Esophagus squamous epithelium (tissue), 5 donors: ENCODE data around the gene RFC1. TPM values are rescaled to one million over a fixed set of nuclear protein-coding genes. Genes with fewer than 3 reads are reported as not detected.

Source experiments
- DNase-seq: peaks from one replicate; lab custom pipeline; 2025; lab: John Stamatoyannopoulos, UW
- H3K27ac ChIP-seq, 4 donors: fragments of 200-600 bp; sonication (generic); one replicate each; pipeline ENCODE4 v1.5.1; 2016 to 2019; ENCODE audit warnings: mild to moderate bottlenecking in 1 of 4
- H3K27me3 ChIP-seq, 4 donors: fragments of 200-600 bp; sonication (generic); 1 replicate in 3 of 4; 2 replicates in 1 of 4; pipeline versions ENCODE4 v1.5.1 to v1.6.0; 2017 to 2021; ENCODE audit warnings: antibody characterized with exemption in 1 of 4
- H3K36me3 ChIP-seq, 3 donors: fragments of 200-600 bp; sonication (generic); one replicate each; pipeline ENCODE4 v1.5.1; 2016 to 2019
- H3K4me1 ChIP-seq, 3 donors: fragments of 200-600 bp; sonication (generic); one replicate each; pipeline ENCODE4 v1.5.1; 2017 to 2019
- H3K4me3 ChIP-seq, 4 donors: fragments of 200-600 bp; sonication (generic); 1 replicate in 3 of 4; 2 replicates in 1 of 4; pipeline ENCODE4 v1.5.1; 2016 to 2019; ENCODE audit warnings: mild to moderate bottlenecking in 2 of 4, moderate library complexity in 1 of 4
- H3K9me3 ChIP-seq, 3 donors: fragments of 200-600 bp; sonication (generic); one replicate each; pipeline ENCODE4 v1.5.1; 2016 to 2019
- CTCF ChIP-seq, 6 experiments: fragments of 450-650 bp in 4 of 6; fragments of 200-600 bp in 2 of 6; sonication (generic) in 2 of 6; IDR thresholded peaks; one replicate each; pipeline ENCODE4 v1.5.1; 2016 to 2019; ENCODE audit warnings: antibody characterized with exemption in 6 of 6, mild to moderate bottlenecking in 4 of 6, moderate library complexity in 4 of 6
- POLR2A ChIP-seq, 4 donors: fragments of 450-650 bp; IDR thresholded peaks; one replicate each; pipeline ENCODE4 v1.6.1; 2017; ENCODE audit warnings: antibody characterized with exemption in 4 of 4, mild to moderate bottlenecking in 4 of 4, moderate library complexity in 3 of 4
- WGBS, 2 donors: methylation state at CpG; one replicate each; pipeline ENCODE4 v1.1.5; 2018; 5-methylcytosine and 5-hydroxymethylcytosine counted together
- intact Hi-C: fragments of 100-400 bp; cut with DNase I; formaldehyde crosslinking; loops from one replicate; pipeline ENCODE4 v1.15.0; 2022
- total RNA-seq, 4 donors: library from RNA; depleted of rRNA; stranded (reverse); fragments of >200 nt; gene quantifications; one replicate each; pipeline ENCODE4 v1.1.0, GENCODE V29; 2016
- donor health status: DM: yes; HTN: yes; CAD: no.

Gene RFC1
- total RNA-seq, 4 donors from 2014 or later, result 19.8 to 34.2 (median 25.4) TPM

- no peak overlapping the region for H3K27ac ChIP-seq
- no peaks in the 10 kb centered on the region for H3K4me1 ChIP-seq
- no peak for DNase-seq
- WGBS, 2 donors, result 95 to 100% methylated on average over 1 of the region's 1 CpG
- H3K4me3 ChIP-seq, result no peak overlapping the region
- H3K9me3 ChIP-seq, result no peaks in the 10 kb centered on the region
- peaks cover 0 to 80% (median 0%) of the 10 kb centered on the region in 3 donors for H3K36me3 ChIP-seq
- TF ChIP-seq POLR2A (IDR thresholded peaks at IDR 0.05) (no peak), CTCF (IDR thresholded peaks at IDR 0.05) (no peak)
- no peaks in the 10 kb centered on the region for H3K27me3 ChIP-seq
- intact Hi-C loops, result no loop called here
Observed at GRCh38 chr4:39323821-39324220, 42.3 kb downstream of the RFC1 start.

- Histone ChIP-seq H3K27me3 (no peaks in the 10 kb centered on the region), H3K27ac (no peak overlapping the region), H3K36me3 (peaks cover 0 to 91% (median 0%) of the 10 kb centered on the region in 3 donors), H3K9me3 (no peaks in the 10 kb centered on the region), H3K4me3 (no peak overlapping the region), H3K4me1 (no peaks in the 10 kb centered on the region)
- intact Hi-C loops, result no loop called here
- no peak for DNase-seq
- TF ChIP-seq POLR2A (IDR thresholded peaks at IDR 0.05) (no peak), CTCF (IDR thresholded peaks at IDR 0.05) (no peak)
Observed at GRCh38 chr4:39320381-39321115, 45.6 kb downstream of the RFC1 start.

GRCh38 chr4:39319676-39320075 is 46.5 kb downstream of the RFC1 start:
- 76 to 86% methylated on average over 4 of the region's 4 CpGs for WGBS, 2 donors
- DNase-seq, result no peak
- intact Hi-C loops, result no loop called here
- TF ChIP-seq POLR2A (IDR thresholded peaks at IDR 0.05) (no peak), CTCF (IDR thresholded peaks at IDR 0.05) (no peak)
- no peaks in the 10 kb centered on the region for H3K27me3 ChIP-seq
- H3K27ac ChIP-seq, result no peak overlapping the region
- no peaks in the 10 kb centered on the region for H3K4me1 ChIP-seq
- H3K36me3 ChIP-seq, result peaks cover 0 to 91% (median 0%) of the 10 kb centered on the region in 3 donors
- H3K4me3 ChIP-seq, result no peak overlapping the region
- no peaks in the 10 kb centered on the region for H3K9me3 ChIP-seq

- H3K9me3 ChIP-seq, result no peaks in the 10 kb centered on the region
- H3K4me3 ChIP-seq, result no peak overlapping the region
- DNase-seq, result no peak
- WGBS, 2 donors, result 51 to 57% methylated on average over 4 of the region's 4 CpGs
- H3K4me1 ChIP-seq, result no peaks in the 10 kb centered on the region
- H3K36me3 ChIP-seq, result peaks cover 0 to 99% (median 6%) of the 10 kb centered on the region in 3 donors
- no peaks in the 10 kb centered on the region for H3K27me3 ChIP-seq
- TF ChIP-seq POLR2A (IDR thresholded peaks at IDR 0.05), result no peak
- no peak overlapping the region for H3K27ac ChIP-seq
- intact Hi-C loops, result no loop called here
Observed at GRCh38 chr4:39312816-39313215, 53.3 kb downstream of the RFC1 start.

GRCh38 chr4:39308611-39309010 is 57.6 kb downstream of the RFC1 start:
- H3K4me1 ChIP-seq, result no peaks in the 10 kb centered on the region
- H3K27ac ChIP-seq, result no peak overlapping the region
- DNase-seq, result no peak
- TF ChIP-seq CTCF (IDR thresholded peaks at IDR 0.05) (no peak), POLR2A (IDR thresholded peaks at IDR 0.05) (no peak)
- no peaks in the 10 kb centered on the region for H3K9me3 ChIP-seq
- intact Hi-C loops, result no loop called here
- peaks cover 0 to 99% (median 6%) of the 10 kb centered on the region in 3 donors for H3K36me3 ChIP-seq
- H3K27me3 ChIP-seq, result no peaks in the 10 kb centered on the region
- no peak overlapping the region for H3K4me3 ChIP-seq
- 81 to 84% methylated on average over 6 of the region's 6 CpGs for WGBS, 2 donors
